SU-DHL-6 (cell line): Measurements from ENCODE around the gene ZNF888.
A peak's percentile ranks its signal among the peaks of the same experiment; 100 is the strongest.
"Not testable (repeated sequence)": the region's sequence is repeated elsewhere in the genome, so short reads cannot be mapped to it uniquely, and the experiment has no call there.

Experiments used
- H2AFZ ChIP-seq: fragments of 200-600 bp; sonication (generic); 2 replicates; pipeline ENCODE4 v1.6.1; 2014; ENCODE audit warnings: low read depth, mild to moderate bottlenecking, moderate library complexity, mixed read lengths, antibody characterized with exemption, low read length; ENCODE audit not compliant: severe bottlenecking
- H3F3A ChIP-seq: fragments of 200-600 bp; shearing (Covaris generic); 2 replicates; pipeline ENCODE4 v1.6.0; 2016; ENCODE audit warnings: antibody characterized with exemption, mild to moderate bottlenecking; ENCODE audit not compliant: insufficient read depth
- H3K27ac ChIP-seq: fragments of 200-600 bp; sonication (generic); 2 replicates; pipeline ENCODE4 v1.5.1; 2016; ENCODE audit warnings: low read depth, mild to moderate bottlenecking, low read length, moderate library complexity, mixed read lengths
- H3K27me3 ChIP-seq: fragments of 200-600 bp; sonication (generic), shearing (Covaris generic); 2 replicates; pipeline ENCODE4 v1.6.0; 2014; ENCODE audit warnings: mild to moderate bottlenecking, low read length
- H3K36me3 ChIP-seq: fragments of 200-600 bp; sonication (generic); 2 replicates; pipeline ENCODE4 v1.6.1; 2014; ENCODE audit warnings: mild to moderate bottlenecking, low read length, mixed read lengths
- H3K4me2 ChIP-seq: fragments of 300-600, 200-600 bp; shearing (Covaris generic), sonication (generic); 2 replicates; pipeline ENCODE4 v1.6.0; 2014; ENCODE audit warnings: low read length, low read depth, mild to moderate bottlenecking; ENCODE audit not compliant: poor library complexity, severe bottlenecking
- H3K4me3 ChIP-seq: fragments of 200-600 bp; sonication (generic); 2 replicates; pipeline ENCODE4 v1.5.1; 2014; ENCODE audit warnings: antibody characterized with exemption, low read length, mild to moderate bottlenecking, mixed read lengths; ENCODE audit not compliant: insufficient read depth, poor library complexity, severe bottlenecking
- H3K79me2 ChIP-seq: fragments of 200-600 bp; sonication (generic); 2 replicates; pipeline ENCODE4 v1.6.1; 2014; ENCODE audit warnings: mild to moderate bottlenecking, low read length, moderate library complexity; ENCODE audit not compliant: insufficient read depth
- H3K9ac ChIP-seq: fragments of 200-600 bp; sonication (generic); 2 replicates; pipeline ENCODE4 v1.7.0; 2014; ENCODE audit warnings: mild to moderate bottlenecking, low read length
- H3K9me2 ChIP-seq: fragments of 200-600 bp; sonication (generic); replicated peaks from 2 replicates; pipeline ENCODE4 v1.6.1; 2014; ENCODE audit warnings: low read length; ENCODE audit not compliant: insufficient read depth
- H3K9me3 ChIP-seq: fragments of 200-600 bp; sonication (generic); 2 replicates; pipeline ENCODE4 v1.6.1; 2014; ENCODE audit warnings: low read length, mixed read lengths; ENCODE audit not compliant: insufficient read depth
- H4K20me1 ChIP-seq: fragments of 200-600 bp; sonication (generic); 2 replicates; pipeline ENCODE4 v1.6.1; 2014; ENCODE audit warnings: low read depth, mild to moderate bottlenecking, antibody characterized with exemption, low read length, moderate library complexity, mixed read lengths

ZNF888 gene

GRCh38 chr19:52857378-52858191, 65.6 kb downstream of the ZNF888 start, which contains the start of gene ZNF468:
TSS of gene ZNF468 (minus strand) at chr19:52857619. CDS start at chr19:52854272, 3,347 bp downstream.
- H3K79me2 ChIP-seq: peaks cover 30% of the 10 kb centered on the region
- peak within 1 kb of the TSS; percentile 90 for H2AFZ ChIP-seq
- H3K4me3 ChIP-seq: peak within 1 kb of the TSS; percentile 89
- H3K9me3 ChIP-seq, H3K9me2 ChIP-seq, H3K27me3 ChIP-seq, H3F3A ChIP-seq, H3K36me3 ChIP-seq, H4K20me1 ChIP-seq: not testable (repeated sequence)
- H3K4me2 ChIP-seq: peak within 1 kb of the TSS; percentile 72
- peak within 1 kb of the TSS; percentile 83 for H3K9ac ChIP-seq
- H3K27ac ChIP-seq: peak within 1 kb of the TSS; percentile 48

GRCh38 chr19:52856540-52857377, 66.5 kb downstream of the ZNF888 start:
- Histone ChIP-seq H3K4me2 (peak overlapping the region; percentile 59), H3K27ac (peak overlapping the region; percentile 48), H3K79me2 (peaks cover 30% of the 10 kb centered on the region), H3K4me3 (peak overlapping the region; percentile 89), H3K9ac (peak overlapping the region; percentile 83), H2AFZ (peak overlapping the region; percentile 68)
- not testable (repeated sequence) for H3K9me2 ChIP-seq, H3K9me3 ChIP-seq, H3K27me3 ChIP-seq, H3K36me3 ChIP-seq, H3F3A ChIP-seq, H4K20me1 ChIP-seq
